SHP77 (cell line): Measurements from ENCODE around the gene PHF8.

Source experiments
- DNase-seq, 2 experiments: peaks; one replicate each; lab custom pipeline; 2025; lab: John Stamatoyannopoulos, UW

PHF8 gene

DNA sequence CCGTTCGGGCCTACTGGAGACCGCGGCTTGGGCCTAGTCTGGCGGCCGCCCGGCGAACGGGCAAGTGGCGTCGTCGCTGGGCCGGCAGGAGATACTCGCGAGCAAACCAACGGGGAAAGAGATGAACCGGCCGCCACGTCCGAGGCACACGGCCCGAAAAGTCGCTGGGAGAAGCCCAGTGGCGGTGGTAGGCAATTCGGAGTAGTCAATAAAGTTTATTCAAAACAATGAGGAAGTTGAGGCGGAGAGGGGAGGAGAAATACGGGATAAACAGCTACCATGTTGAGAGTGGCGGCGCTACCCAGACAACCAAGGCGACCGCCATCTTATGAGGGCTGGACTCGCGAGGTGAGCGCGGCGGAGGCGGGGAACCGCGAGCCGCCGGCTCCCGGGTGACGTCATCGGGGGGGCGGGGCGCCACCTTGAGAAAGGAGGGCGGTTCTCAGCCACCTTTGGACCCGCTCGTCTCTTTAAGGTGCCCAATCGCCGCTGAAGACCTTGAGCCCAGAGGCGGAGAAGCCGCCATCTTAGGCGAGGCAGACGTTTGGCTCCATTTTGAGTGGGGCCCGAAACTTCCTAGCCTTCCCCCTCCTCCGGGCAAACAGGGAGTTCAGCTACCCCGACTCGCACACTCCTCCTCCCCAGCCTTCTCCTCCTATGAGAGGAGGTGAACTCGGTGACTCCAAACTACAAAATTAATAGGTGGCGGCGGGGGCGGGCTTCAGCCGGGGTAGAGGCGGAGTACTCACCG is at the start of gene PHF8:
Gene PHF8, minus strand, starts transcription at position 348 of the 751 bp plus-strand sequence. CDS start 1,745 bp downstream, outside the sequence.
- DNase-seq: peak; percentile 99

DNA sequence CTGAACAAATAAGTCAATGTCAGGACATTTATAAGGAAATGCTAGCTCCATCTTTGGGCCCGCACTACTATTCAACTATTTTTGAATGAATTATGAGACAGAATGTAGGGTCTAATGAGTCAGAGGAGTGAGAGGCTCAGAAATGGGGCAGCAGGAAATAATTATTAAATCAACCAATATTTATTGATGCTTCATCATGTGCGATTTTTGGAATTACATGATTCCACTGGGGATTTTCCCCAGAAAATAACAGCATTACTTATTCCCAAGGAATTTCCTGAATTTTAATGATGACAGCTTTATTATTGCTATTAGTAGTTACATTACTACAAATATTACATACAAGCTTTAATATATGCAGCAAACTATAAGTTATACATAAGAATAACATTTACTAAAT is 49.3 kb upstream of the PHF8 start:
- no peak for DNase-seq

DNA sequence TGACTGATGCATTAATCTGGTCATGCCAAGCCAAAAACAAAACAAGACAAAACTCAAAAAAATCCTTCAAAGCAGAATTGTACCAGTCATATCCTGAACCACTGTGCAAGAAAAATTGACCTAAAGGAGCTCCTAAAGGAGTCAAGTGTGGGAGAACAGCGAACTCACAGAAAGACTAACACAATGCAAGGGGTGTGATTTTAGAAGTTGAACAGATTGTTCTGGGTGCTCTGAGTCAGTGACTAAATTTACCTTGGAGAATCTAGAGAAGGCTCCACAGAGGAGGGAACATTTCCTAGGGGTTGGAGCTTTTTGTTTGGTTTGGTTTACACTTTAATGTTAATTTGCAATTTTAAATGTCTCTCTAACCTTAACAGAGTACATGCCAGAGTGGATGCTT is 48.9 kb upstream of the PHF8 start:
- DNase-seq: no peak

DNA sequence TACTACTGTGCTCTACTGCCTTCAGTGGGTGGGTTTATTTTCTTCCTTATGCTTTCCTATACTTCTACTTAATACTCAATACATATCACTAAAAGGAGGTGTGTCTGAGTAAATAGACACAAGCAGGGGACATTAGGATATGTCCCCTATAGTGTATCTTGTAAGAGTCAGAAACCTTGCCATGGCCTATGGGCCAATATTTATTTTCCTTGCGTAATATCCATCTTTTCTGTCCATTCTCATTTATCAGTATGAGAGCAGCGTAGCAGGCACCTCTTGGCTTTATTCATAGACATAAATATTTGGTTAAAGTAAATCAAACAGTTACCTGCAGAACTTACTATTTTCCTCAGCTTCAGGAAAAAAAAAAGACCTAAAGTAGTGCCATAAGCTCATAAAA is 46.6 kb upstream of the PHF8 start:
- DNase-seq: no peak

DNA sequence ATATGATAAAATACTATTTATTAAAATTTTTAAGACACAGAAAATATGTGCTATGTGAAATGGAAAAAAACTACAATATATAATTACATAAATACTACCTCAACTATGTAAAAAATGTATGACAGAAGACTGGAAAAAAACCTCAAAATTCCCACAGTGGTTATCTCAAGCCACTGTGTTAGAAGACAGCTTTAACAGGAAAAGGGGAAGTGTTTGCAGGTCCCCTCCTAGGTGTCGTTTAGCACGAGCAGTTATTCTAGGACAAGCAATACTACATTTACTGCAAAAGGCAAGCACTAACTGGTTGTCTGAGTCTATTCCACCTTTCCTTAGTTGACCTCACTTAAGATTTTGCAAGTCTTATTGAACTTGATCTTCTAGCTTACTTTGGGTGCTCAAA is 44.9 kb upstream of the PHF8 start:
- DNase-seq: no peak

DNA sequence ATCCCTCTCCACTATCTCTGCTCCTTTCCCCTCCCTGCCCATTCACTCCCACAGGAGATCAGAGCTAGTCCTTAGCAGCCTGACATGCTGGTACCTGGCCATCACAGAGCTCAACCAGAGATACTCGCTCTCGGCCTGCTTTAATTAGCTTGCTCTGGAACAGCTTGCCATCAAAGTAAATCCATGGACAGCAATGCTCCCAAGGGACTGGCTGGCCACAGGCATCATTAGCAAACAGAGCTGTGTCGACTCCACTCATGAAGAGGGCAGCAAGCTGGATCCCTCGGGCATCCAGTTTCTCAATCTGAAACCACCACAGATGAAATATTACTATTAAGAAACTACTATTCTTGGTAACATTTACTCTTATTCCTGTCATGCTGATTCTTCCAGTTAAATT is 43.4 kb upstream of the PHF8 start:
- no peak for DNase-seq

DNA sequence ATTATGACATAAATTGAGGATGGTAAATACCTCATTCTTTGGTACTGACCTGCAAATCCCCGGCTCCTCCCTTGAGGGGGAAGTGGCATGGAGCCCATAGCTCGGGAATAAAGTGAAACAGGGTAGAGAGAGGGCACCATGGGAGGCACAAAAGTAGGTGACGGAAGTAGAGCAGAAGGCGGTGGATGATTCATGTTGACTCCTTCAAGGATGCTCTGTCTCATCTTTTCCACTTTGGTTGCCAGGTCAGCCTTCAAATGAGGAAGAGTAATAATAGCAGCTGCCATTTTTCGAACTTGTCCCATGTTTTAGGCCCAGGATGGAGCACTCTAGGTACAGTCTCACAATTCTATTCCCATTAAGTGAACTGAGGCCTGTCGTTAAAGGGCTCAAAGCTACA is 41.4 kb upstream of the PHF8 start:
- no peak for DNase-seq

DNA sequence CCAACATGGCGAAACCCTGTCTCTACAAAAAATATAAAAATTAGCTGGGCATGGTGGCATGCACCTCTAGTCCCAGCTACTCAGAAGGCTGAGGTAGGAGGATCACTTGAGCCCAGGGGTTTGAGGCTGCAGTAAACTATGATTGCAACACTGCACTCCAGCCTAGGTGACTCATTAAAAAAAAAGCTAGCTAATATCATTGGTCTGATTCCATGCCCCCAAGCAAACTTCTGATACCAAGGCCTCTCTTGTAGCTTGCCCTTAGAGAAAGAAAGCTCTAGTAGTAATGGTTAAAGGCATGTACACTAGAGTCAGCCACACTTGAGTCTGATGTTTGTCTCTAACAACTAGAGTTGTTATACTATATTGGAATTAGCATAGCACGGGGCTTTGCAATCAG is 32.6 kb upstream of the PHF8 start:
- no peak for DNase-seq

DNA sequence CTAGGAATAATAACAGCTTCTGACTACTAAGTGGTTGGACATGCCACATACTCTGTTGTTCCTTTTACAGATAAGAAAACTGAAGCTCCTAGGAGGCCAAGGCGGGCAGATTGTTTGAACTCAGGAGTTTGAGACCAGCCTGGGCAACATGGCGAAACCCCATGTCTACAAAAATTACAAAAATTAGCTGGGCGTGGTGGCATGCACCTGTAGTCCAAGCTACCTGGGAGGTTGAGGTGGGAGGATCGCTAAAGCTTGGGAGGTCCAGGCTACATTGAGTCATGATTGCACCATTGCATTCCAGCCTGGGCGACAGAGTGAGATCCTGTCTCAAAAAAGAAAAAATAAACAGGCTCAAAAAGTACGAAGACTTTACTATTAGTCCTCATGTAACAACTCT is 30.6 kb upstream of the PHF8 start:
- DNase-seq: no peak

DNA sequence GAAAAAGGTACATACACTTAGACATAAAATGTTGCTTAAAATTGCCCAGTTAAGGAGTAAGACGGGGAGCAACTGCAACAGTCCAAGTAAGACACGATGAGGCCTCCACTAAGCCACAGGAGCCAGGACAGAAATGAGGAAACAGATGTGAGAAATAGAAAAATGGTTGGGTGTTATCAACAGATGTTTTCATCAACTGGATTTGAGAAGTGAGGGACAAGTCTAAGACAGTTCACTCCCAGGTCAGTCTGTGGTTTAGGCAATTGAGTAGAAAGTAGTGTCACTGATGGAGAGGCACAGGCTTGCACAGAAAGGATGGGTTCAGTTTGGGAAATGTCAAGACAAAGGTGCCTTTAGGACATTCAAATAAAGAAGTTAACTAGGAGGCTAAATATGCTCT is 23.5 kb upstream of the PHF8 start:
- no peak for DNase-seq

DNA sequence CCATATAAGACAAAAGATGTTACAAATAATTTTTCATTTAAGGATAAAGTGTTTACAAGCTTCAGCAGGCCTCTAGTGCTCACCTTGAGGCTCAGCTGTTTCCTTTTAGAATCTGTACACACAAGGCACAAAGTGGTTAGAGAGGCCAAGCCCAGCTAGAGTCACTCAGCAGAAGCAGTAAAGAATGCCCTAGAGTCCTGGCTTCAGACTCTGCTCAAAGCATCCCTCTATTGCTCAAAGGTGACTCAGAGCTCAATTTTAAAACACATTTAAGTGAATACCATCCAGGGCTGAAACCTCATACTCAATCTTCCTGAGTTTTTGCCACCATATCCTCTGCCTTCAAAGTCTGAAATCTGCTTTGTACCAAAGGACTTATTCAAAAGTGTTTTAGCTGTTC is 22.6 kb upstream of the PHF8 start:
- DNase-seq: no peak

DNA sequence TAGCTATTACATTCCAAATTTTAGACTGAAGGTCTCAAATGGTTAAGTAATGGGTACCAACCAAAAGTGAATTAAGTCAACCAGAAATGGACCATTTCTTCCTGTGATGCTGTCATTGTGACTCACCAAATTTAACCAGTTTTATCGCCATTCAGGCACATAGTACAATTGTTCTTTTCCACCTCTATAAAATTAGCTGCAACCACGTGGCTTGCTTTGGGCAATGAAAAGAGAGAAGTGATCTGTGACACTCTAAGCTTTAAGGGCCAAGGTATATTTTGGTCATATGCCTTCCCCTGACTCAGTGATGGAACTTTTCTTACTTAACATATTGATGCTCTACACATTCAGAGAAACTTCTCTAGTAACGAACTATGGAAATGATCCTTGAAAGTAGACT is 20.3 kb upstream of the PHF8 start:
- no peak for DNase-seq

DNA sequence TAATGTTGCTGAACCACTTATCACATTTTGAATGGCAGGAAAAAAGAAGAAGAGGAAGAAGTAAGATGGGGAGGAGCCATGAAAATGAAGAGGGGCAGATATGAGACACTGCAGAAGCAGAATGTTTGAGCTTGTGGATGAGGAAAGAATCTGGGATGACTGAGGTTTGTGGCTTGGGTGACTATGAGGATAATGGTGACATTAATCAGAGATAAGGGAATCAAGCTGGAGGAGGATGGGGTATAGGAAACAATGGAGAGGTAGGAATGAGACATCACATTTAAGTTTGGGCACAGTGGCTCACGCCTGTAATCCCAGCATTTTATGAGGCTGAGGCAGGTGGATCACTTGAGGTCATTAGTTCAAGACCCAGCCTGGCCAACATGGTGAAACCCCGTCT is 19.1 kb upstream of the PHF8 start:
- no peak for DNase-seq

DNA sequence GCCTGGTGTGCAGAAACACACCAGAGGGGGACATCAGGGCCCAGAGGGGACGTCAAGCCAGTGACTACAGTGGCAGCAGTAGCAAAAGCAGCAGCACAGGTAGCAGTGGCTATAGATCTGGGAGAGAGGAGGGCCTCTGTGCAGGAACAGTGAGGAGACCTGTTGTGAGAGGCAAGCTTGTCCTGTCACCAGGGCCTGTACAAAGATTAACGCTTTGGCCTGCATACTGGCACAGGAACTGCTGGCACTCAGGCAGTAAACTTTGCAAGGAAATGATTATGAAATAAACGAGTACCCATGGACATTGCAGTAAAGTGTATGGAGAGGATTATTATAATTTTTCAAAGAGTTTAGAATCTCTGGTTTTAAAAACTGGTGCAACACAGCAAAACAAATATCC is 5.5 kb upstream of the PHF8 start:
- no peak for DNase-seq

DNA sequence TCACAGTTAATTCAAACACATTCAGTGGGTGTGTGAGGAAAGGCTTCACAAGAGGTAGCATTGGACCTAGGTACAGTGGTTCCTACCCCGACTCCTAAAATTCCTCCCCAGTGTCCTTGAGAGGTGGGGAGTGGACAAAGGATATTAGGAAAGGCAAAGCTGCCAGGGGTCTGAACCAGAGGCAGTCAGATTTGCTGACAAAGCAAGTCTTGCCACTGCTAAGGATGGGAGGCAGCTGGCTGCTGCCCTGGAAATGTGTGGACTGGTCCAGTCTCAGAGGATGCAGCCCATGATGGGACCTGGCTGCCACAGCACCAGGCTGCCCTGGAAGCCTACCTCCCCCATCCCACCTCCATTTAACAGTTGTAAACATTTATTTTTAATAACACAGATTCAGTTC is 4.1 kb upstream of the PHF8 start:
- DNase-seq: peak in 1 of 2 experiments; percentile 23

DNA sequence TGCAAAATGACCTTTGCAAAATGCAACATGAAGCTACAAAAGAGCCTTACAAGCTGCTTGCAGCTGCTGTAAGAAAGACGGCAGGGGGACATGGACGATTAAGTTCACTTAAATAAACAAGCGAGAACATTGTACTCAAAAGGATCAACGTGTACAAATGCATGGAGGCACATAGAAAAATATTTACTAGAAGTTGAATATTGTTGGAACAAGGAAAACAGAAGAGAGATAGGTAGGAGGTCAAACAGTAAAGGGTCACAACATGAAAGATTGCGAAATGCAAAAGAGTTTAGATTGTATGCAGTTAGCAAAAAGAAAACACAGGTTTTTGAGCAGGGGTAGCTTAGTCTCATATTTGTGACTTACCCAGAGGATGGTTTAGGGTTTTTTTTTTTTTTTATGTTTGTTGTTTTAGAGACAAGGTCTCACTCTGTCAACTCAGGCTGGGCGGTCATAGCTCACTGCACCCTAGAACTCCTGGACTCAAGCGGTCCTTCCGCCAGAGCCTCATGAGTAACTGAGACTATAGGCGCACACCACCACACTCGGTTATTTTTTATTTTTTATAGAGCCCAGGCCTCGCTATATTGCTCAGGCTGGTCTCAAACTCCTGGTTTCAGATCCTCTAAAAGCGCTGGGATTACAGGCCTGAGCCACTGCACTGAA is 1.4 kb upstream of the PHF8 start:
- DNase-seq: peak; percentile 89 to 96

DNA sequence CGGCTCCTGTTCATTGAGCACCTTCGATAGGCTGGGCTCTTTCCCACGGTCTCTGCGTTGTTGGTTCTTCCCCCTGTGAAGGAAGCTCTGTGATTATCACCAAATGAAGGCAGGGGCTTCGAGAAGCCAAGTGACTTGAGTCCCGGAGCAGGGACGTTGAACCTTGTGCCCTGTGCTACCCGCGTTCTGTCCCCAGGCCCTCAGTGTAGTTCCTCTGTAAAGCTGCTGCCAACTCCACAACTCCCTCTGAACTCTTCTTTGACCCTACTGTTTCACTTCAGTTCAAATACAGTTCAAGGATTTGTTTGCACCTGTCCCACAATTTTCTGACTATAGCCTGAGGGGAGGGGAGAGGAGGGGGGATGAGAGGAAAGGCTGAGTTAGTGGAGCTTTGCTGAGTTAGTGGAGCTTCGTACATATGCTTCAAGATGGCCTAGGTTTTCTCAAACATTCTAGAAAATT is 635 bp upstream of the PHF8 start:
- DNase-seq: peak; percentile 82 to 85

DNA sequence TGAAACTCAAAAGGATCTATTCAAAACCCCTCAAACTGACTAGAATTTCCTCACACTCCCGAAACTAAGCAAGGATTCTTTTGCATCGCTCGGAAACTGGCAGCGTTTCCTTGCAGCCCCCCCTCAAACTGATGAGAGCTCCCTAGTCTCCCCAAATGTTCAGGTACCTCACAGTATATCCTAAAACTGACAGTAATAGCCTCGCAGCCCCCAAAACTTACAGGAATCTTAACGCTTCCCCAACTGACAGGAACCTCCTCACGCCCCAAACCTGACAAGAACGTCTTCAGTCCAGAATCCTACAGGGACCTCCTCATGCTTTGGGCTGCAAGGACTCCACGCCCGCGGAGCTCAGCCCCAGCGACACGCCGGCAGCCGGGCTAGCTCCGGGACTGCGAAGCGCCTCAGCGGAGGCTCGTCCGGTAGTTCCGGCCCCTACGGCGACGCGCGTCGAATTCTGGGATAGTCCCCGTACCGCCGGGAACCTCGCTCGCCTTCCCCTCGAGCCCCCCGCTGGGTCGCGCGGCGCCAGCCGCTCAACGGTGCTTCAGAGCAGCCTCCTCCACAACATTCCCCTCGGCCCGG is 640 bp downstream of the PHF8 start:
- DNase-seq: peak; percentile 50 to 70

DNA sequence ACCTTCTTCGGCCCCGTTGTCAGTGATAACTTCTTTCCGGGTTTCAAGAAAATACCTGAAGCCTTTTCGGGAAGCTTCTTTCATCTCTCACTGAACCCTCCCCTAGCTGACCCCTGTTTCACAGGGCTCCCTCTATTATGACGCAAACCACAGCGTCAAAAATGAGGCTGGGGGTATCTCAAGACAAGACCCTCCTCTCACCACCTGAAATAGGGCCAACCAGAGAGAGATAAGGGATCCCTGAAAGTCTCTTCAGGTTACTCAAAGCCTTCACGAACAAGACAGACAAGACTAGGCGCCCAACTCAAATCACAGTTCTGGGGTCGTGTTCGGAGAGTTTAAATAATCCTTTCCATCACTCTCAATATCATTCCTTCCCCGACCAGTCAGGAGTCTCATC is 1.2 kb downstream of the PHF8 start:
- no peak for DNase-seq

DNA sequence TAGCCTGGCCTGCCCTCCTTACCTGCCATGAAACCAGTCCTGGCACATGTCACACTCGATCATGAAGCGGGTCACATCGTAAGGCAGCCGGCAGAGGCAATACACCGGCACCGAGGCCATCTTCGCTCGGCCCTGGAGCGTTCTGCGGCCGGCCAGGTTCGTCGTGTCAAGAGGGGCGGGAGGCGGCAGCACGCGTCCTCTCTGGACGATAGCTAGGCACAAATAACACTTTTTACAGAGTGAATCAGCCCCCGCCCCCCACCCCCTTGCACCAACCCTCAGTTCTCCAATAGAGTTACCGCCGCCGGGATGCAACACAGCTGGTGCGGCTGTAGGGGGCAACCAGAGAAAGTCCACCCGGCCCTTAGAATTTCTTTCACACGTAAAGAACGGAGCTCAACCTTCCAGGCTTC is 1.7 kb downstream of the PHF8 start:
- peak; percentile 85 to 87 for DNase-seq

DNA sequence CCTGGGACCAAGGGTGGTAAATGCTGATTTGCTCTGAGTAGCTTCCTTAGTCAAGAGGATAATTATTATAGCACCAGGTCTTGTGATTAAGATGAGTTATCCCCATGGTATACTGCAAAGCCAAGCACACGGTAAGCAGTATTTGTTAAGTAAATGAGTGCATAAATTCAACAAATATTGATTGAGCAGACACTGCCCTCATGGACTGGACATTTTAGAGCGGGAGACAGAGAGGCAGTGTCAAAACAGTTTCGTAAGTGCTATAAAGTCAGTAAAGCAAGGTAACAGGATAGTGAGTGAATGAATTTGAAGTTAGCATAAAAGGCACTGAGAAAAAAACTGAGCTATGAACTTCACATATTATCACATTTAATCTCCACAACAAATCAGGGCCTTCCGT is 13.9 kb downstream of the PHF8 start:
- DNase-seq: no peak

DNA sequence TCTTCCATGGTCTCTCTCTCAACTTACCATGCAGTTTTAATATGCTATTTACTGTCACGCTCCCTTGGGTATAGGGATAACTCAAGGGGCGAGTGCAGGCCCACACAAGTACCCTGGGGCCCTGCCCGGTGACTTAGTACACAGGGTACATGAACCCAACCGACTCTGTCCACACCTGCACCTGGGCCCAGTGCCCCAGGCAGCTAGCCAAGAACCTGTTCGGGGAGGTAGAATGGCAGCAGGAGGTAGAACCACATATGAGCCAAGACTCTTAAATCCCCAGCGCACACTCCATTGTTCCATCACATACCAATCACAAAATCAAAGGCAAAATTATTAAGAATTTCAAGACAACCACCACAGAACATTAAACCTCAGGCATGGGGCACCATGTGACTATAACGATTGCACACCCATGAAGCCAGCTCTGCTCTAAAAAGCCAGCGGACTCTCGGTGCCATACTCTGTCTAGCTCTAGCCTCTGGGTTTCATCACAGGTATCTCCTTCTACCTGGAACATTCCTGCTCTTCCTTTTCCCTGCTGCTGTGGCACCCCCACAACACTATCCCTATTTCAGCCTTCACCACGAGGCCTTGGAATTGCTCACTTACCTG is 14.6 kb downstream of the PHF8 start:
- no peak for DNase-seq

DNA sequence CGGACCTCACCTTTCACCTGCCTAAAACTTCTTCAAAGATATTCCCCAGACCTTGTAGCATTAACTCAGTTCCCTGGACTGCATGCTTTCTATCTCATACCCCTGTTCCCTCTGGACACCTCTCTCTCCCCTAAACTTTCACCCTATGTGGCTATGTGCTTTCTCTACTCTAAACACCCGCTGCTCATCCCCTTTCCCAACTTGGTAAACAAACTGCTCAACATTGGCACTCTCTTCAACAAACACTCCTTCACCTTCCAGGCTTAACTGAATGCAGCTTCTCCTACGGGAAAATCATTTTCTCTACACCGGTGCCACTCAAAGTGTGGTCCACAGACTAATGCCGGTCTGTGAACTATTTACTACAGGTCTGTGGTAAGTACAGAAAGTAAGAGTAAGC is 19.9 kb downstream of the PHF8 start:
- no peak for DNase-seq
